Mammary epithelial cell (primary cell): ENCODE data around the gene PYROXD2.

Experiments used
- EZH2 ChIP-seq: IDR thresholded peaks from 2 replicates; pipeline ENCODE4 v1.6.1; 2012; ENCODE audit warnings: low read length, inconsistent platforms, borderline replicate concordance
- TF ChIP-seq, protein P1 (sequence below), 2 donors: IDR thresholded peaks in 1 of 2; conservative IDR thresholded peaks in 1 of 2; 2 replicates each; pipeline ENCODE4 v1.5.1; 2011 to 2012; ENCODE audit warnings: inconsistent platforms in 2 of 2, low read length in 2 of 2, mild to moderate bottlenecking in 2 of 2, control low read depth in 1 of 2, low read depth in 1 of 2; ENCODE audit not compliant: insufficient read depth in 1 of 2; ENCODE audit errors: extremely low read depth in 1 of 2

DNA sequence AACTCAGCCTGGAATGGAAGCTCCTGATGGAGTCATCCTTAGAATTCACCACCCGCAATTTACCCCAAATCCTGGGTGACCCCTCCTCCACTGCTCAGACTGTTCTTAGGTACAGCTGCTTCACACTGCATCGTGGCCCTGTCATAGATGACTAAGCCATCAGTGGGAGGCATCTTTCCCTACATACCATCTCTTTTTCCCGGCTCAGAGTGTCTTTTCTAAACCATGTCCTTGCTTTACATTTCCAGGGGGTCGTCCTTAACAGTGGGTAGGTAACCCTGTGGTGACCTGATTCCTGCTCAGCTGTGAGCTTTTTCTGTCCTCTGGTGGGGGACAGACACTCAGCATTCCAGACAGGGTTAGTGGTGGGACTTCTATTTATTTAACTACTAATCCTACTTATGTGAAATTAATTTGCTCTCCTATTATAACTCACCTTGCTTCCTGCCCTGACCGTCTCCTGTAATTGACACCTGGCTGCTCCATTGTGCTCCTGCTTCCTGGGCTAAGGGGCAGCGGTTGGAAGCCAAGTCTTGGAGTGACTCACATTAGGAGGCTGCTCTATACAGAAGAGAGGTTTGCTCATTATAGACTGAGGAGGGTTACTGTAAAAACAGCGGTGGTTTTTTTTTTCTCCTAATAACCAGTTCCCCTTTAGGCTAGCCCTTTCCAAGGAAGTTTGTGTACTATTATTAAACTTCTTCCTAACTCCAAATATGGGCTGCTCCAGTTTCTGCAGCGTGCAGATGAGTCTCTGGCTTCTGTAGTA is 40.6 kb downstream of the PYROXD2 start:
- TF ChIP-seq, protein P1, sequence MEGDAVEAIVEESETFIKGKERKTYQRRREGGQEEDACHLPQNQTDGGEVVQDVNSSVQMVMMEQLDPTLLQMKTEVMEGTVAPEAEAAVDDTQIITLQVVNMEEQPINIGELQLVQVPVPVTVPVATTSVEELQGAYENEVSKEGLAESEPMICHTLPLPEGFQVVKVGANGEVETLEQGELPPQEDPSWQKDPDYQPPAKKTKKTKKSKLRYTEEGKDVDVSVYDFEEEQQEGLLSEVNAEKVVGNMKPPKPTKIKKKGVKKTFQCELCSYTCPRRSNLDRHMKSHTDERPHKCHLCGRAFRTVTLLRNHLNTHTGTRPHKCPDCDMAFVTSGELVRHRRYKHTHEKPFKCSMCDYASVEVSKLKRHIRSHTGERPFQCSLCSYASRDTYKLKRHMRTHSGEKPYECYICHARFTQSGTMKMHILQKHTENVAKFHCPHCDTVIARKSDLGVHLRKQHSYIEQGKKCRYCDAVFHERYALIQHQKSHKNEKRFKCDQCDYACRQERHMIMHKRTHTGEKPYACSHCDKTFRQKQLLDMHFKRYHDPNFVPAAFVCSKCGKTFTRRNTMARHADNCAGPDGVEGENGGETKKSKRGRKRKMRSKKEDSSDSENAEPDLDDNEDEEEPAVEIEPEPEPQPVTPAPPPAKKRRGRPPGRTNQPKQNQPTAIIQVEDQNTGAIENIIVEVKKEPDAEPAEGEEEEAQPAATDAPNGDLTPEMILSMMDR (conservative IDR thresholded peaks at IDR 0.05 in 1 of 2, IDR thresholded peaks at IDR 0.05 in 1 of 2; ENCODE audit: extremely low read depth in 1 of 2, insufficient read depth in 1 of 2, low read depth in 1 of 2, low read length in 2 of 2): no peak
- no peak for TF ChIP-seq EZH2
